HepG2 (cell line): Measurements from ENCODE around the gene ACOT8. TPM values are rescaled to one million over a fixed set of nuclear protein-coding genes. Genes with fewer than 3 reads are reported as not detected.

Experiments
- ADNP ChIP-seq: sonication (generic); formaldehyde crosslinking; IDR thresholded peaks from 2 replicates; pipeline ENCODE4 v1.4.0; 2020; ENCODE audit warnings: missing genetic modification reagents
- ARHGAP35 ChIP-seq: sonication (generic); formaldehyde crosslinking; IDR thresholded peaks from 2 replicates; pipeline ENCODE4 v1.9.0; 2022; ENCODE audit warnings: mild to moderate bottlenecking, inconsistent platforms, moderate library complexity, missing genetic modification reagents, borderline replicate concordance
- CBX5 ChIP-seq: sonication (generic); formaldehyde crosslinking; IDR thresholded peaks from 2 replicates; pipeline ENCODE4 v1.4.0; 2020; ENCODE audit warnings: missing genetic modification reagents, borderline replicate concordance
- HNF4G ChIP-seq, 2 experiments: sonication (generic) in 1 of 2; formaldehyde crosslinking in 1 of 2; IDR thresholded peaks; 2 replicates each; pipeline versions ENCODE4 v1.4.0 to v1.6.1; 2011 to 2020; ENCODE audit warnings: borderline replicate concordance in 2 of 2, low read depth in 2 of 2, mild to moderate bottlenecking in 2 of 2, low read length in 1 of 2, missing genetic modification reagents in 1 of 2, moderate library complexity in 1 of 2
- MAFF ChIP-seq: IDR thresholded peaks from 2 replicates; pipeline ENCODE4 v1.6.1; 2011; ENCODE audit warnings: low read depth, low read length, improper control_type of control experiment
- SMAD1 ChIP-seq: sonication (generic); formaldehyde crosslinking; IDR thresholded peaks from 2 replicates; pipeline ENCODE4 v1.4.0; 2020; ENCODE audit warnings: missing genetic modification reagents, low read depth, mild to moderate bottlenecking, borderline replicate concordance
- SP140L ChIP-seq: sonication (generic); formaldehyde crosslinking; IDR thresholded peaks from 2 replicates; pipeline ENCODE4 v1.4.0; 2020; ENCODE audit warnings: missing genetic modification reagents, borderline replicate concordance
- SSRP1 ChIP-seq: IDR thresholded peaks from 2 replicates; pipeline ENCODE4 v1.6.1; 2016; ENCODE audit warnings: control low read depth
- TOPORS ChIP-seq: sonication (generic); formaldehyde crosslinking; IDR thresholded peaks from 2 replicates; pipeline ENCODE4 v1.8.0; 2023; ENCODE audit warnings: mild to moderate bottlenecking, missing genetic modification reagents
- TRIM24 ChIP-seq: sonication (generic); formaldehyde crosslinking; IDR thresholded peaks from 2 replicates; pipeline ENCODE4 v1.8.0; 2022; ENCODE audit warnings: mild to moderate bottlenecking, missing genetic modification reagents
- ZKSCAN1 ChIP-seq: fragments of 150-350 bp; IDR thresholded peaks from 2 replicates; pipeline ENCODE4 v1.6.1; 2014; ENCODE audit warnings: low read length
- ZNF142 ChIP-seq: sonication (generic); formaldehyde crosslinking; IDR thresholded peaks from 2 replicates; pipeline ENCODE4 v1.4.0; 2020; ENCODE audit warnings: missing genetic modification reagents
- ZNF326 ChIP-seq: sonication (generic); formaldehyde crosslinking; IDR thresholded peaks from 2 replicates; pipeline ENCODE4 v1.4.0; 2020; ENCODE audit warnings: missing genetic modification reagents, borderline replicate concordance
- ZNF552 ChIP-seq: sonication (generic); formaldehyde crosslinking; IDR thresholded peaks from 2 replicates; pipeline ENCODE4 v1.9.0; 2022; ENCODE audit warnings: missing genetic modification reagents, mild to moderate bottlenecking, borderline replicate concordance
- ZNF773 ChIP-seq: sonication (generic); formaldehyde crosslinking; IDR thresholded peaks from 2 replicates; pipeline ENCODE4 v1.4.0; 2020; ENCODE audit warnings: missing genetic modification reagents, borderline replicate concordance
- polyA plus RNA-seq, 8 experiments: library from polyadenylated mRNA; depleted of rRNA in 3 of 8; stranded (reverse) in 7 of 8; unstranded in 1 of 8; fragments of >200 nt; fragmentation: Illumina TruSeq in 4 of 8; extraction: Trizol in 4 of 8; gene quantifications; 2 replicates each; pipeline versions ENCODE4 v1.2.1 to v1.2.3, GENCODE V29; 2011 to 2016; ENCODE audit warnings: low read depth in 4 of 8, missing spikeins in 1 of 8, mixed read lengths in 1 of 8; ENCODE audit not compliant: insufficient read depth in 1 of 8
- total RNA-seq, 5 experiments: library from RNA; depleted of rRNA; stranded (reverse); fragments of >200 nt; fragmentation: Illumina TruSeq; extraction: Trizol; gene quantifications; 2 replicates each; pipeline ENCODE4 v1.2.3, GENCODE V29; 2016; ENCODE audit warnings: low read depth in 1 of 5
- TF ChIP-seq, protein P1 (sequence below): sonication (generic); formaldehyde crosslinking; conservative IDR thresholded peaks from 2 replicates; pipeline ENCODE4 v1.4.0; 2020; ENCODE audit warnings: missing genetic modification reagents
- TF ChIP-seq, protein P2 (sequence below): sonication (generic); formaldehyde crosslinking; IDR thresholded peaks from 2 replicates; pipeline ENCODE4 v1.8.1; 2023; ENCODE audit warnings: mild to moderate bottlenecking, moderate library complexity, missing genetic modification reagents
- TF ChIP-seq, protein P3 (sequence below): IDR thresholded peaks from 2 replicates; pipeline ENCODE4 v1.6.1; 2018; ENCODE audit warnings: missing genetic modification reagents, mild to moderate bottlenecking, missing compliant biosample characterization

The ACOT8 gene
- total and polyA plus RNA-seq, 2 of the 13 experiments (the other 11 are each of a cell fraction or from before 2014, with no cell fraction given) = 31.4 to 45.5 TPM

GRCh38 chr20:45861221-45862075, 4.3 kb upstream of the ACOT8 start (continued):
- TF ChIP-seq ZNF142 (CRISPR knock-in tag) (no peak), TOPORS (no peak), ZNF326 (no peak), CBX5 (CRISPR knock-in tag) (no peak), HNF4G (IDR thresholded peaks at IDR 0.05; ENCODE audit: borderline replicate concordance, low read depth, low read length) (peak; percentile 39; the same call in 1 of the 2 replicates), HNF4G (CRISPR knock-in tag; IDR thresholded peaks at IDR 0.05; ENCODE audit: borderline replicate concordance, low read depth) (no peak), SP140L (no peak), SSRP1 (CRISPR knock-in tag) (no peak), ZKSCAN1 (no peak), TRIM24 (no peak), MAFF (no peak), ZNF552 (CRISPR knock-in tag) (no peak), ADNP (CRISPR knock-in tag) (no peak), SMAD1 (no peak), ARHGAP35 (CRISPR knock-in tag) (no peak), ZNF773 (CRISPR knock-in tag) (no peak)
- TF ChIP-seq, protein P1, sequence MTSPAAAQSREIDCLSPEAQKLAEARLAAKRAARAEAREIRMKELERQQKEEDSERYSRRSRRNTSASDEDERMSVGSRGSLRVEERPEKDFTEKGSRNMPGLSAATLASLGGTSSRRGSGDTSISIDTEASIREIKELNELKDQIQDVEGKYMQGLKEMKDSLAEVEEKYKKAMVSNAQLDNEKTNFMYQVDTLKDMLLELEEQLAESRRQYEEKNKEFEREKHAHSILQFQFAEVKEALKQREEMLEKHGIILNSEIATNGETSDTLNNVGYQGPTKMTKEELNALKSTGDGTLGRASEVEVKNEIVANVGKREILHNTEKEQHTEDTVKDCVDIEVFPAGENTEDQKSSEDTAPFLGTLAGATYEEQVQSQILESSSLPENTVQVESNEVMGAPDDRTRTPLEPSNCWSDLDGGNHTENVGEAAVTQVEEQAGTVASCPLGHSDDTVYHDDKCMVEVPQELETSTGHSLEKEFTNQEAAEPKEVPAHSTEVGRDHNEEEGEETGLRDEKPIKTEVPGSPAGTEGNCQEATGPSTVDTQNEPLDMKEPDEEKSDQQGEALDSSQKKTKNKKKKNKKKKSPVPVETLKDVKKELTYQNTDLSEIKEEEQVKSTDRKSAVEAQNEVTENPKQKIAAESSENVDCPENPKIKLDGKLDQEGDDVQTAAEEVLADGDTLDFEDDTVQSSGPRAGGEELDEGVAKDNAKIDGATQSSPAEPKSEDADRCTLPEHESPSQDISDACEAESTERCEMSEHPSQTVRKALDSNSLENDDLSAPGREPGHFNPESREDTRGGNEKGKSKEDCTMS (CRISPR knock-in tag) = no peak
- TF ChIP-seq, protein P2, sequence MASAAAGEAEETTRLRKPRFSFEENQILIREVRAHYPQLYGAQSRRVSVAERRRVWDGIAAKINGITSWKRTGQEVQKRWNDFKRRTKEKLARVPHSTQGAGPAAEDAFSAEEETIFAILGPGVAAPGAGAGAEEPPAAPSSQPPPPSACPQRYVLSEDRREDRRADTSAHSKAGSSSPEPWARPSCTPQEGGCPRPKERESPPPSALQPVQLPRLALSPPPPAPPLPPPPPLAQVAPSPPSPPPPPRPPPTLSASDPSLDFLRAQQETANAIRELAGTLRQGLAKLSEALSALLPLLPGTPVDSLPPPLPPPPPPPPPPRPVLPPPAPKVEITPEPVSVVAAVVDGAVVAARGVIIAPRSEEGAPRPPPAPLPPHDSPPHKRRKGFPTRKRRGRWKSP = no peak
- TF ChIP-seq, protein P3, sequence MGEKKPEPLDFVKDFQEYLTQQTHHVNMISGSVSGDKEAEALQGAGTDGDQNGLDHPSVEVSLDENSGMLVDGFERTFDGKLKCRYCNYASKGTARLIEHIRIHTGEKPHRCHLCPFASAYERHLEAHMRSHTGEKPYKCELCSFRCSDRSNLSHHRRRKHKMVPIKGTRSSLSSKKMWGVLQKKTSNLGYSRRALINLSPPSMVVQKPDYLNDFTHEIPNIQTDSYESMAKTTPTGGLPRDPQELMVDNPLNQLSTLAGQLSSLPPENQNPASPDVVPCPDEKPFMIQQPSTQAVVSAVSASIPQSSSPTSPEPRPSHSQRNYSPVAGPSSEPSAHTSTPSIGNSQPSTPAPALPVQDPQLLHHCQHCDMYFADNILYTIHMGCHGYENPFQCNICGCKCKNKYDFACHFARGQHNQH (CRISPR knock-in tag) = no peak
